Heart left ventricle (tissue), 16 donors: Measurements from ENCODE around the gene KRTAP10-7. TPM values are rescaled to one million over a fixed set of nuclear protein-coding genes. Genes with fewer than 3 reads are reported as not detected.

ENCODE experiments used
- ATAC-seq, 4 donors: fragments of 200-7000 bp; cut with Tn5 transposase; one replicate each; pipeline ENCODE4 v1.9.1; 2020 to 2022; ENCODE audit warnings: moderate library complexity in 4 of 4, mild to moderate bottlenecking in 3 of 4, moderate number of reproducible peaks in 1 of 4
- DNase-seq, 5 donors: peaks; one replicate each; pipeline ENCODE4 v3.0.0-alpha.2; 2020
- H3K27ac ChIP-seq, 12 donors: fragments of 200-600 bp; sonication (generic) in 4 of 12; one replicate each; pipeline versions ENCODE4 v1.5.0 to v1.8.0; 2016 to 2022; ENCODE audit warnings: mild to moderate bottlenecking in 2 of 12
- H3K27me3 ChIP-seq, 9 donors: fragments of 200-600 bp; sonication (generic) in 2 of 9; one replicate each; pipeline versions ENCODE4 v1.5.1 to v1.8.0; 2016 to 2022; ENCODE audit warnings: mild to moderate bottlenecking in 3 of 9
- H3K36me3 ChIP-seq, 9 donors: fragments of 200-600 bp; sonication (generic) in 2 of 9; one replicate each; pipeline versions ENCODE4 v1.5.0 to v1.8.0; 2018 to 2022; ENCODE audit warnings: mild to moderate bottlenecking in 2 of 9
- H3K4me1 ChIP-seq, 12 donors: fragments of 200-600 bp; sonication (generic) in 4 of 12; one replicate each; pipeline versions ENCODE4 v1.5.0 to v1.8.0; 2016 to 2022; ENCODE audit warnings: mild to moderate bottlenecking in 3 of 12
- H3K4me3 ChIP-seq, 12 donors: fragments of 200-600 bp; sonication (generic) in 4 of 12; one replicate each; pipeline versions ENCODE4 v1.5.0 to v1.8.0; 2017 to 2022; ENCODE audit warnings: mild to moderate bottlenecking in 9 of 12, moderate library complexity in 4 of 12
- H3K9me3 ChIP-seq, 12 donors: fragments of 200-600 bp; sonication (generic) in 4 of 12; one replicate each; pipeline versions ENCODE4 v1.5.0 to v1.8.0; 2016 to 2022; ENCODE audit warnings: mild to moderate bottlenecking in 1 of 12
- POLR2A ChIP-seq, 2 donors: fragments of 450-650 bp; IDR thresholded peaks; one replicate each; pipeline ENCODE4 v1.6.1; 2017; ENCODE audit warnings: antibody characterized with exemption in 2 of 2, mild to moderate bottlenecking in 2 of 2, moderate library complexity in 2 of 2
- whole genome bisulfite sequencing, 4 donors: extraction: QIAGEN DNeasy Blood & Tissue Kit in 2 of 4; methylation state at CpG; one replicate each; pipeline versions ENCODE4 v1.1.5 to v1.1.7; 2013 to 2018; 5-methylcytosine and 5-hydroxymethylcytosine counted together
- intact Hi-C, 10 donors: fragments of 100-400 bp; cut with DNase I; formaldehyde crosslinking; loops; one replicate each; pipeline versions ENCODE4 v1.11.1 to v1.14.2; 2022
- polyA plus RNA-seq, 2 donors: library from polyadenylated mRNA; stranded (reverse); fragments of 200-250 nt; gene quantifications; one replicate each; pipeline ENCODE4 v1.2.3, GENCODE V29; 2013
- total RNA-seq, 9 donors: library from RNA; depleted of rRNA in 2 of 9; stranded (reverse); fragments of >200 nt in 2 of 9; fragmentation: NEBNext Ultra II Directional in 3 of 9; extraction: Animal tissue kit (Norgen Biotek cat#: 25700) in 3 of 9; gene quantifications; one replicate each; pipeline versions ENCODE4 v1.1.0 to v1.2.4, GENCODE V29; 2016 to 2023
- TF ChIP-seq, protein P1 (sequence below), 12 donors: fragments of 200-600 bp; sonication (generic) in 4 of 12; IDR thresholded peaks; one replicate each; pipeline versions ENCODE4 v1.5.0 to v1.8.0; 2018 to 2022; ENCODE audit warnings: antibody characterized with exemption in 12 of 12, mild to moderate bottlenecking in 5 of 12
- donor health status: ischemic (EF 13 %, LVEDD 7.1; RV severe dilation, severe dysfunction).
- donor health status: healthy with polysubstance abuse.
- donor health status: DM: no; HTN: yes; CAD: no.
- donor health status: DM: no; HTN: no; CAD: no.
- donor health status: ischemic (EF 25% LVEDD 6.9; RV normal size, moderate dysfunction).
- donor health status: ischemic (EF 25% LVEDD 5.7; RV mildly dilated, moderate dysfunction).
- donor health status: healthy.
- donor health status: DM: yes; HTN: yes; CAD: no.
- donor health status: ischemic (EF 35%, LVEDD 5.7; RV mildly dilated, moderate dysfunction).
- donor health status: nonischemic (EF 11% LVEDD 7.7; RV severe dilation, severe dysfunction).
- donor health status: DM: yes; HTN: yes; CAD: no.
- donor health status: PGD.
- donor health status: ischemic (EF 29% LVEDD 5.4; RV normal size, mild dysfunction).
- donor health status: nonischemic (EF 23%, LVEDD 6.1; RV moderate dilation, normal function).

KRTAP10-7 gene
- total and polyA plus RNA-seq, 11 donors, result not detected

DNA sequence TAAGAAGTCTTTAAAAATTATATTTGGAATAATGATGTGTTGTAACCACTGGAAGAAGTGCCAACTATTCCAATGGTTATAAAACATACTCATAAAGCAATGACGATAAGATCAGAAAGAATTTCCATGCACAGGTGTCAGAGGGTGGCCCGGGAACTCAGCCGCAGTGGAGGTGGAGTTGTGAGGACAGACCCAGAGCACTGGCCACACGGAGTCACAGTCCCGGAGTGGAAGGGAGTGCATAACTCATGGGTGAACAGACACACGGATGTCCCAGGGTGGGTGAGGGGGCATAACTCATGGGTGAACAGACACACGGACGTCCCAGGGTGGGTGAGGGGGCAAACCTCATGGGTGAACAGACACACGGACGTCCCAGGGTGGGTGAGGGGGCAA is 24.4 kb upstream of the KRTAP10-7 start:
- TF ChIP-seq, protein P1, sequence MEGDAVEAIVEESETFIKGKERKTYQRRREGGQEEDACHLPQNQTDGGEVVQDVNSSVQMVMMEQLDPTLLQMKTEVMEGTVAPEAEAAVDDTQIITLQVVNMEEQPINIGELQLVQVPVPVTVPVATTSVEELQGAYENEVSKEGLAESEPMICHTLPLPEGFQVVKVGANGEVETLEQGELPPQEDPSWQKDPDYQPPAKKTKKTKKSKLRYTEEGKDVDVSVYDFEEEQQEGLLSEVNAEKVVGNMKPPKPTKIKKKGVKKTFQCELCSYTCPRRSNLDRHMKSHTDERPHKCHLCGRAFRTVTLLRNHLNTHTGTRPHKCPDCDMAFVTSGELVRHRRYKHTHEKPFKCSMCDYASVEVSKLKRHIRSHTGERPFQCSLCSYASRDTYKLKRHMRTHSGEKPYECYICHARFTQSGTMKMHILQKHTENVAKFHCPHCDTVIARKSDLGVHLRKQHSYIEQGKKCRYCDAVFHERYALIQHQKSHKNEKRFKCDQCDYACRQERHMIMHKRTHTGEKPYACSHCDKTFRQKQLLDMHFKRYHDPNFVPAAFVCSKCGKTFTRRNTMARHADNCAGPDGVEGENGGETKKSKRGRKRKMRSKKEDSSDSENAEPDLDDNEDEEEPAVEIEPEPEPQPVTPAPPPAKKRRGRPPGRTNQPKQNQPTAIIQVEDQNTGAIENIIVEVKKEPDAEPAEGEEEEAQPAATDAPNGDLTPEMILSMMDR (IDR thresholded peaks at IDR 0.05), result no peak
- TF ChIP-seq POLR2A (IDR thresholded peaks at IDR 0.05), result no peak
- Histone ChIP-seq H3K9me3 (peaks cover 0 to 36% (median 12%) of the 10 kb centered on the region in 12 donors), H3K27me3 (peaks cover 0 to 17% (median 0%) of the 10 kb centered on the region in 9 donors), H3K4me1 (no peaks in the 10 kb centered on the region), H3K4me3 (no peak overlapping the region), H3K36me3 (no peaks in the 10 kb centered on the region), H3K27ac (no peak overlapping the region)
- WGBS, 4 donors, result 84 to 88% (median 88%) methylated on average over 10 of the region's 10 CpGs
- DNase-seq (no peak), ATAC-seq (no peak)
- intact Hi-C loops, result no loop called here

DNA sequence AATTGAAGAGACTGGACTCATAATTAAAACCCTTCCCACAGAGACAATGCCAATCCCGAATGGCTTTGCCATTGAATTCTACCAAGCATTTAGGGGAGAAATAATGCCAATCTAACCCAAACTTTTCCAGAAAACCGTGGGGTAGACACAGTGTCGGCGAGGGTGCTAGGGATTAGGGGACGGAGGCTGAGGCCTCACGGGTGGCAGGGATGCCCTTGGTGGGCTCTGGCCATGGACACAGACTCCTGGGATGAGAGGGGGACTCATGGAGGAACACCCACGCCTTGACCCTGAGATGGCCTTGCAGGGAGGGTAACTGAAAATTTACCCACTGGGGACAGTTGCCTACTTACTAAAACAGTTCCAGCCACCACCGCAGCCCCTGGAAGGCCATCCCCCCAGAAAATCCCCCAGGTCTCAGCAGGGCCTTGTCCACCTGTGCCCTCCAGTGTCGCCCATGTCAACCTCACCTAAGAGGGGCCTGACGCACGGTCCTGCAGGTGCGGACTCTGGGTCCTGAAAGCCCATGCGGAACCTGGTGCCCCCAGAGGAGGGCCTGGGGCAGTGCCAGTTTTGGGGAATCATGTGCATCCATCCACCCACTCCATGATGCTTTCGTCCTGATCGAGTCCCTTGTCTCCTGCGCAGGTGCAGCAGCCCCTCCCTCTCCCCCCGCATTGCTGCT is 21.9 kb upstream of the KRTAP10-7 start:
- TF ChIP-seq, protein P1 (IDR thresholded peaks at IDR 0.05), result no peak
- no peak for TF ChIP-seq POLR2A (IDR thresholded peaks at IDR 0.05)
- Histone ChIP-seq H3K36me3 (no peaks in the 10 kb centered on the region), H3K4me1 (no peaks in the 10 kb centered on the region), H3K9me3 (peaks cover 0 to 37% (median 12%) of the 10 kb centered on the region in 12 donors), H3K27ac (no peak overlapping the region), H3K4me3 (no peak overlapping the region), H3K27me3 (peaks cover 0 to 24% (median 0%) of the 10 kb centered on the region in 9 donors)
- intact Hi-C loops, result no loop called here
- 91 to 95% (median 94%) methylated on average over 17 of the region's 17 CpGs for WGBS, 4 donors
- DNase-seq, result no peak
- ATAC-seq, result no peak

DNA sequence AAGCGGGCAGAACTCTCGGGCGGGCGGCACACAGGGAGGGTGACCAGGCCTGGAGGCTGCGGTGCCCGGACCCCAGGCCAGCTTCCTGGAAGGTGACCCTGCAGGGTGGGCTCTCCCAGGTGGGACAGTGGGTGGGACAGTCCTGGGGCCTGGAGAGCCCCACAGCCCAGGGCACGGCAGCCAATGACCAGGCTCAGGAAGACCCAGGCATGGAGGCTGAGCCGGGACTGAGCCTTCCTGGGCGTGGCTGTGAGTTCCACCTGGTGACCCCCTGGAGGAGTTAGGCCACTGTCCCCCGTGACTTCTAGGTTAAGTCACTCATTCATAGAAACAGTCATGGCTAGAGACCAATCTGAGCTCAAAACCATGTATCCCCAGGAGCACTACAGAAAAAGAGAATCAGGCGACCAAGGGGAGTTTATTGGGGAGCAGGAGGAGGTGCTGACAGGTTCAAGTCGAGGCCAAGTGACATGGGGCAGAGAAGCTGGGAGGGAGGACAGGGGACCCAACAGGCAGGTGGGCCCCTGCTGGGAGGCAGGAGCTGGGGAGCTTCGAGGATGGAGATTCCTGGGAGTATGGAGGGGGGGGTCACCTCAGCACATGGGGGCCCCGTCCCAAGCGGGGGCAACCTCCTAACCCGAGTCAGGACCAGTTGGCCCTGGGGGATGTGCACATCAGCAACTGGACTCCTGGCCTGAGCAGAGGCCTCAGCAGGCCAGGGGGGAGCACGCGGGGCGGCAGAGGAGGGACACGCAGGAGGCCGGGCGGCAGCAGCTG is 21.2 kb upstream of the KRTAP10-7 start:
- no peak for TF ChIP-seq POLR2A (IDR thresholded peaks at IDR 0.05)
- TF ChIP-seq, protein P1 (IDR thresholded peaks at IDR 0.05), result no peak
- Histone ChIP-seq H3K27me3 (peaks cover 0 to 23% (median 0%) of the 10 kb centered on the region in 9 donors), H3K9me3 (peaks cover 0 to 37% (median 12%) of the 10 kb centered on the region in 12 donors)

DNA sequence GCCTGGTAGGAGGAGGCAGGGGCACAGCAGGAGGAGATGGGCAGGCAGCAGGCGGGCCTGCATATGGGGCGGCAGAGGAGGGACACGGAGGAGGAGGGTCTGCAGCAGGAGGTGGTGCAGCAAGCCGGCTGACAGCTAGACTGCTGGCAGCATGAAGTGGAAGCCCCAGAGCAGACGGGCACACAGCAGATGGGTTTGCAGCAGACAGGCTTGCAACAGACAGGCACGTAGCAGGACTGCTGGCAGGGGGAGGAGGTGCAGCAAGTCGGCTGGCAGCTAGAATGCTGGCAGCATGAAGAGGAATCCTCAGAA is 20.6 kb upstream of the KRTAP10-7 start:
- Histone ChIP-seq H3K27ac (no peak overlapping the region), H3K27me3 (peaks cover 0 to 18% (median 0%) of the 10 kb centered on the region in 9 donors), H3K4me1 (no peaks in the 10 kb centered on the region), H3K9me3 (peaks cover 0 to 37% (median 12%) of the 10 kb centered on the region in 12 donors), H3K36me3 (no peaks in the 10 kb centered on the region), H3K4me3 (no peak overlapping the region)
- intact Hi-C loops, result no loop called here
- TF ChIP-seq, protein P1 (IDR thresholded peaks at IDR 0.05), result no peak
- TF ChIP-seq POLR2A (IDR thresholded peaks at IDR 0.05), result no peak
- DNase-seq (no peak), ATAC-seq (no peak)
- 61 to 71% (median 65%) methylated on average over 7 of the region's 7 CpGs for WGBS, 4 donors

More for the DNA sequence above, 21.2 kb upstream of the KRTAP10-7 start:
- Histone ChIP-seq H3K36me3 (no peaks in the 10 kb centered on the region), H3K4me3 (no peak overlapping the region), H3K27ac (no peak overlapping the region), H3K4me1 (no peaks in the 10 kb centered on the region)
- no peak for ATAC-seq
- peak in 1 of 5 donors; percentile 48 for DNase-seq
- WGBS, 4 donors, result 67 to 76% (median 74%) methylated on average over 16 to 22 of the region's 22 CpGs
- intact Hi-C loops, result no loop called here
